GM12878 (cell line): ENCODE measurements around the gene ALAD. TPM values are rescaled to one million over a fixed set of nuclear protein-coding genes. Genes with fewer than 3 reads are reported as not detected.
A peak's percentile ranks its signal among the peaks of the same experiment; 100 is the strongest.

ENCODE experiments used
- ATAC-seq: fragments of 200-7000 bp; cut with Tn5 transposase; 3 replicates; pipeline ENCODE4 v1.9.1; 2020; ENCODE audit warnings: mild to moderate bottlenecking, moderate library complexity
- BruUV-seq: library from RNA; stranded (reverse); fragments of 400-500 nt; replicated peaks from 2 replicates; lab custom pipeline; 2021; lab: Mats Ljungman, UMichigan
- CTCF ChIA-PET: fragments of 300-600 bp; sonication (Branson Sonifier 250); formaldehyde crosslinking; extraction: SDS; loops from one replicate; lab custom pipeline; 2021; ENCODE audit warnings: inconsistent platforms; lab: Yijun Ruan, JAX
- POLR2A ChIA-PET: fragments of 350-600 bp; formaldehyde crosslinking; extraction: SDS; loops from one replicate; lab custom pipeline; 2021; ENCODE audit warnings: inconsistent platforms; lab: Charles Lee
- RAD21 ChIA-PET: fragments of 300-600 bp; sonication (Branson Sonifier 250); formaldehyde crosslinking; loops from one replicate; lab custom pipeline; 2023; ENCODE audit warnings: antibody characterized with exemption; ENCODE audit not compliant: unreplicated experiment; lab: Charles Lee
- SMC1A ChIA-PET: fragments of 300-600 bp; sonication (Branson Sonifier 250); formaldehyde crosslinking; loops from one replicate; lab custom pipeline; 2023; ENCODE audit not compliant: unreplicated experiment, uncharacterized antibody; lab: Charles Lee
- DNase-seq: peaks from one replicate; pipeline ENCODE4 v3.0.0-alpha.2; 2011; ENCODE audit warnings: low read depth, low spot score
- FAIRE-seq: peaks from 3 replicates; lab custom pipeline; 2011; peaks lifted over from hg19 to GRCh38; lab: Jason Lieb, UNC
- H2AFZ ChIP-seq: 2 replicates; pipeline ENCODE4 v1.6.0; 2011; ENCODE audit warnings: low read depth, low read length, control low read depth; ENCODE audit not compliant: control insufficient read depth
- H3K27ac ChIP-seq: 2 replicates; pipeline ENCODE4 v1.5.1; 2011; ENCODE audit warnings: control low read depth; ENCODE audit not compliant: control insufficient read depth, insufficient read depth
- H3K27me3 ChIP-seq, 2 experiments: replicated peaks in 1 of 2; 2 replicates each; pipeline versions ENCODE4 v1.6.0 to v1.6.1; 2011; ENCODE audit warnings: low read length in 1 of 2; ENCODE audit not compliant: control insufficient read depth in 2 of 2, insufficient read depth in 2 of 2
- H3K36me3 ChIP-seq, 2 experiments: 2 replicates each; pipeline ENCODE4 v1.5.1; 2011; ENCODE audit warnings: low read length in 1 of 2; ENCODE audit not compliant: control insufficient read depth in 2 of 2, insufficient read depth in 2 of 2
- H3K4me1 ChIP-seq: 2 replicates; pipeline ENCODE4 v1.6.1; 2011; ENCODE audit warnings: mild to moderate bottlenecking, low read length, moderate library complexity, mixed read lengths; ENCODE audit not compliant: control insufficient read depth, insufficient read depth
- H3K4me2 ChIP-seq: 2 replicates; pipeline ENCODE4 v1.6.0; 2011; ENCODE audit warnings: control low read depth; ENCODE audit not compliant: control insufficient read depth, insufficient read depth
- H3K4me3 ChIP-seq: fragments of 200-600 bp; sonication (generic); 2 replicates; pipeline ENCODE4 v1.5.1; 2016
- H3K79me2 ChIP-seq: 2 replicates; pipeline ENCODE4 v1.6.0; 2011; ENCODE audit warnings: low read length; ENCODE audit not compliant: control insufficient read depth, insufficient read depth
- H3K9ac ChIP-seq: 2 replicates; pipeline ENCODE4 v1.8.0; 2011; ENCODE audit warnings: low read length, control low read depth, mixed read lengths; ENCODE audit not compliant: control insufficient read depth, insufficient read depth
- H3K9me3 ChIP-seq: replicated peaks from 3 replicates; pipeline ENCODE4 v1.5.1; 2011; ENCODE audit warnings: mild to moderate bottlenecking, low read length; ENCODE audit not compliant: control insufficient read depth, insufficient read depth
- H4K20me1 ChIP-seq: 2 replicates; pipeline ENCODE4 v1.6.0; 2011; ENCODE audit not compliant: control insufficient read depth, insufficient read depth
- BACH1 ChIP-seq: fragments of 450-650 bp; IDR thresholded peaks from 2 replicates; pipeline ENCODE4 v1.6.1; 2017; ENCODE audit warnings: mild to moderate bottlenecking, borderline replicate concordance
- HCFC1 ChIP-seq: fragments of 150-350 bp; IDR thresholded peaks from 2 replicates; pipeline ENCODE4 v1.6.1; 2014; ENCODE audit warnings: low read length
- HDAC2 ChIP-seq: fragments of 200-600 bp; sonication (generic); IDR thresholded peaks from 2 replicates; pipeline ENCODE4 v1.6.1; 2017
- IKZF1 ChIP-seq: fragments of 450-650 bp; conservative IDR thresholded peaks from 2 replicates; pipeline ENCODE4 v1.6.1; 2017; ENCODE audit warnings: antibody characterized with exemption, mild to moderate bottlenecking
- NRF1 ChIP-seq: conservative IDR thresholded peaks from 2 replicates; pipeline ENCODE4 v1.6.1; 2011; ENCODE audit warnings: mild to moderate bottlenecking, low read depth, low read length, improper control_type of control experiment
- POLR2AphosphoS5 ChIP-seq: IDR thresholded peaks from 2 replicates; pipeline ENCODE4 v1.6.1; 2011; ENCODE audit warnings: mild to moderate bottlenecking, low read length, inconsistent platforms
- RELA ChIP-seq: fragments of 450-650 bp; IDR thresholded peaks from 2 replicates; pipeline ENCODE4 v1.8.0; 2014; ENCODE audit warnings: borderline replicate concordance; ENCODE audit not compliant: partially characterized antibody
- SPI1 ChIP-seq: IDR thresholded peaks from 2 replicates; pipeline ENCODE4 v1.6.1; 2011; ENCODE audit warnings: low read depth, mild to moderate bottlenecking, low read length, moderate library complexity, borderline replicate concordance; ENCODE audit not compliant: insufficient read depth
- TARDBP ChIP-seq: IDR thresholded peaks from 2 replicates; pipeline ENCODE4 v1.6.1; 2016; ENCODE audit warnings: borderline replicate concordance
- WRNIP1 ChIP-seq: IDR thresholded peaks from 2 replicates; pipeline ENCODE4 v1.6.1; 2011; ENCODE audit warnings: low read depth, low read length, improper control_type of control experiment, borderline replicate concordance
- ZNF384 ChIP-seq: IDR thresholded peaks from 2 replicates; pipeline ENCODE4 v1.6.1; 2012; ENCODE audit warnings: low read depth, mild to moderate bottlenecking, low read length, improper control_type of control experiment, borderline replicate concordance
- WGBS: methylation state at CpG from one replicate; pipeline ENCODE4 v1.1.6; 2016; ENCODE audit warnings: low lambda C conversion rate; ENCODE audit not compliant: insufficient replicate concordance, insufficient coverage; ENCODE audit errors: missing lambda C conversion rate; 5-methylcytosine and 5-hydroxymethylcytosine counted together
- in situ Hi-C: fragments of 300-500 bp; cut with MboI; formaldehyde crosslinking; loops from 9 replicates; pipeline ENCODE4 v1.14.3; 2018; ENCODE audit warnings: mixed read lengths
- intact Hi-C: fragments of 100-400 bp; cut with micrococcal nuclease; formaldehyde crosslinking; loops from one replicate; pipeline ENCODE4 v1.14.2; 2022; ENCODE audit not compliant: unreplicated experiment
- polyA plus RNA-seq, 11 experiments: library from polyadenylated mRNA; depleted of rRNA in 4 of 11; unstranded in 6 of 11; stranded (reverse) in 5 of 11; fragments of >200 nt; fragmentation: Nextera tagmentation in 4 of 11; fragmentation: Illumina TruSeq in 1 of 11; extraction: Ambion mirVana in 4 of 11; extraction: Trizol in 1 of 11; gene quantifications; 1 replicate in 1 of 11; 2 replicates in 10 of 11; pipeline versions ENCODE4 v1.2.1 to v1.2.3, GENCODE V29; 2011 to 2016; ENCODE audit warnings: inconsistent platforms in 2 of 11, missing spikeins in 2 of 11, low read depth in 1 of 11
- total RNA-seq, 4 experiments: library from RNA; depleted of rRNA in 3 of 4; stranded (reverse); fragments of >200 nt in 3 of 4; fragmentation: Illumina TruSeq in 1 of 4; extraction: Trizol in 1 of 4; gene quantifications; 2 replicates each; pipeline versions ENCODE4 v1.2.1 to v1.2.3, GENCODE V29; 2013 to 2021
- TF ChIP-seq, protein P1 (sequence below): fragments of 450-650 bp; IDR thresholded peaks from 2 replicates; pipeline ENCODE4 v1.6.1; 2017; ENCODE audit warnings: mild to moderate bottlenecking, low read depth, inconsistent platforms; ENCODE audit not compliant: poor library complexity, severe bottlenecking
- TF ChIP-seq, protein P2 (sequence below): fragments of 450-650 bp; IDR thresholded peaks from 2 replicates; pipeline ENCODE4 v1.6.1; 2016; ENCODE audit warnings: mild to moderate bottlenecking
- TF ChIP-seq, protein P3 (sequence below): fragments of 150-350 bp; IDR thresholded peaks from 2 replicates; pipeline ENCODE4 v1.6.1; 2016; ENCODE audit warnings: low read depth, low read length

Gene ALAD
- total and polyA plus RNA-seq, 10 of the 15 experiments (the other 5 are each of a cell fraction or from before 2014, with no cell fraction given) = 2.4 to 21.6 (median 12.9) TPM

DNA sequence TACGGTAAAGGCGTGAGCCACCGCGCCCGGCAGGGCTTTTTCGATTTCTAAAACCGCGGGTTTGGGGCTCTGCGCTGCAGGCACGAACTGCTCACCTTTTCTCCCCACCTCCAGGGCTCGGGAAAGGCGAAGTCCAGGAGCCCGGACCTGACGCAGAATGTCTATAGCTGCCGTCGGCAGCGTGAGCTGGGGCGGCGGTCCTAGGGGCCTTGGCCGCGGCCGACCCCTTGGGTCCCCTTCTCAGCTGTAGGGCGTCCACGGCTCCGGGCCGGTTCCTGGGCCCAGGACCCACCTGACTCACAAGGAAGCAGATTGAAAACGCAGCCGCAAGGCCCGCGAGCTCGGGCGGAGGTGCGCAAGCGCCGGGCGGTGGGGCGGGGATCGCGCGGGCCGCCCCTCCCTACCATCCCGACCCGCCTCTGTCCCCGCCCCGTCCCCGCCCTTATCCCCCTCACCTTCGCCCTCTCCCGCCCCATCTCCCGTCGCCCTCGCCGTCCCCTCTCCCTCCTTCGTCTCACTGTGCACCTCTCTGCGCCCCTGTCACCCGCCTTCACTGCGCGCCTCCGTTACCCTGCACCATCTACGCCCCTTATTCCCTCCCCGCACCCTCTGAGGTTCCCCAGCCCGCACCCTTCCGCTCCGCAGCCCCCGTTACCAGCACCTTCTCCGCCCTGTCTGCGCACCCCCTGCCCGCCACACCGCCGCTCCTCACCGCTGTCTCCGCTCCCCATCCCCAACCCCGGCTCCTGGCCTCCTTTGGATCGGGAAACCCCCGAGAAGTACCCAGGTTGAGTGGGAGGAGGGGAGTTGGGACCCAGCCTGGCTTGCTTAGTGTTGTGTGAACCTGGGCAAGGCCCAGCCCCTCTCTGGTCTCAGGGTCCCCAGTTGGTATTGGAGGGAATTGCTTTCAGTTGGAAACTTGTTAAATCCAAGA lies 24.2 kb downstream of the ALAD start, which contains the start of gene HDHD3:
HDHD3 (minus strand) TSS at position 353 of the 934 bp plus-strand sequence. CDS start 2,632 bp downstream, outside the sequence.
- in situ Hi-C loops (no loop called here), intact Hi-C loops (loop anchor here (2.0 kb wide), 1 partner anchor 24 kb away; the partner anchor contains the start of gene ALAD)
- H3K27me3 ChIP-seq = no peaks in the 10 kb centered on the region
- peak within 1 kb of the TSS; percentile 79 for H3K4me2 ChIP-seq
- peaks cover 5% of the 10 kb centered on the region for H3K79me2 ChIP-seq
- RAD21 ChIA-PET = interaction anchor here (0.9 to 2.0 kb wide), 3 partner anchors 24 to 102 kb away, joined by 3 to 6 read pairs (median 3); partner anchors contain the start of genes ALAD and CDC26
- CTCF ChIA-PET = interaction anchor here (0.6 to 1.2 kb wide), 4 partner anchors 9 to 215 kb away, joined by 3 to 4 read pairs (median 3); no protein-coding TSS in a partner anchor
- H3K9ac ChIP-seq = peak within 1 kb of the TSS; percentile 92
- H3K4me1 ChIP-seq = peaks cover 26% of the 10 kb centered on the region
- POLR2A ChIA-PET = interaction anchor here (0.7 to 3.4 kb wide), 4 partner anchors 12 to 38 kb away, joined by 3 to 12 read pairs (median 5); partner anchors contain the start of gene ALAD
- peaks cover 5 to 7% of the 10 kb centered on the region in 2 experiments for H3K36me3 ChIP-seq
- FAIRE-seq (peak; percentile 52), DNase-seq (peak; percentile 40), ATAC-seq (peak; percentile 93)
- SMC1A ChIA-PET = interaction anchor here (0.9 to 1.6 kb wide), 2 partner anchors 10 to 22 kb away, joined by 3 read pairs; no protein-coding TSS in a partner anchor
- H4K20me1 ChIP-seq = no peaks in the 10 kb centered on the region
- peak within 1 kb of the TSS; percentile 77 for H3K4me3 ChIP-seq
- no TSS peak for BruUV-seq
- WGBS = 6% methylated on average over 33 of the region's 74 CpGs
- no peaks in the 10 kb centered on the region for H3K9me3 ChIP-seq
- H2AFZ ChIP-seq = peak within 1 kb of the TSS; percentile 90
- H3K27ac ChIP-seq = peak within 1 kb of the TSS; percentile 74; the same call in 1 of the 2 replicates
- no peak for TF ChIP-seq HCFC1
- TF ChIP-seq WRNIP1 = no peak
- TF ChIP-seq TARDBP = no peak
- TF ChIP-seq, protein P1, sequence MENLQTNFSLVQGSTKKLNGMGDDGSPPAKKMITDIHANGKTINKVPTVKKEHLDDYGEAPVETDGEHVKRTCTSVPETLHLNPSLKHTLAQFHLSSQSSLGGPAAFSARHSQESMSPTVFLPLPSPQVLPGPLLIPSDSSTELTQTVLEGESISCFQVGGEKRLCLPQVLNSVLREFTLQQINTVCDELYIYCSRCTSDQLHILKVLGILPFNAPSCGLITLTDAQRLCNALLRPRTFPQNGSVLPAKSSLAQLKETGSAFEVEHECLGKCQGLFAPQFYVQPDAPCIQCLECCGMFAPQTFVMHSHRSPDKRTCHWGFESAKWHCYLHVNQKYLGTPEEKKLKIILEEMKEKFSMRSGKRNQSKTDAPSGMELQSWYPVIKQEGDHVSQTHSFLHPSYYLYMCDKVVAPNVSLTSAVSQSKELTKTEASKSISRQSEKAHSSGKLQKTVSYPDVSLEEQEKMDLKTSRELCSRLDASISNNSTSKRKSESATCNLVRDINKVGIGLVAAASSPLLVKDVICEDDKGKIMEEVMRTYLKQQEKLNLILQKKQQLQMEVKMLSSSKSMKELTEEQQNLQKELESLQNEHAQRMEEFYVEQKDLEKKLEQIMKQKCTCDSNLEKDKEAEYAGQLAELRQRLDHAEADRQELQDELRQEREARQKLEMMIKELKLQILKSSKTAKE = no peak
- TF ChIP-seq, protein P2, sequence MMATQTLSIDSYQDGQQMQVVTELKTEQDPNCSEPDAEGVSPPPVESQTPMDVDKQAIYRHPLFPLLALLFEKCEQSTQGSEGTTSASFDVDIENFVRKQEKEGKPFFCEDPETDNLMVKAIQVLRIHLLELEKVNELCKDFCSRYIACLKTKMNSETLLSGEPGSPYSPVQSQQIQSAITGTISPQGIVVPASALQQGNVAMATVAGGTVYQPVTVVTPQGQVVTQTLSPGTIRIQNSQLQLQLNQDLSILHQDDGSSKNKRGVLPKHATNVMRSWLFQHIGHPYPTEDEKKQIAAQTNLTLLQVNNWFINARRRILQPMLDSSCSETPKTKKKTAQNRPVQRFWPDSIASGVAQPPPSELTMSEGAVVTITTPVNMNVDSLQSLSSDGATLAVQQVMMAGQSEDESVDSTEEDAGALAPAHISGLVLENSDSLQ = no peak
- TF ChIP-seq, protein P3, sequence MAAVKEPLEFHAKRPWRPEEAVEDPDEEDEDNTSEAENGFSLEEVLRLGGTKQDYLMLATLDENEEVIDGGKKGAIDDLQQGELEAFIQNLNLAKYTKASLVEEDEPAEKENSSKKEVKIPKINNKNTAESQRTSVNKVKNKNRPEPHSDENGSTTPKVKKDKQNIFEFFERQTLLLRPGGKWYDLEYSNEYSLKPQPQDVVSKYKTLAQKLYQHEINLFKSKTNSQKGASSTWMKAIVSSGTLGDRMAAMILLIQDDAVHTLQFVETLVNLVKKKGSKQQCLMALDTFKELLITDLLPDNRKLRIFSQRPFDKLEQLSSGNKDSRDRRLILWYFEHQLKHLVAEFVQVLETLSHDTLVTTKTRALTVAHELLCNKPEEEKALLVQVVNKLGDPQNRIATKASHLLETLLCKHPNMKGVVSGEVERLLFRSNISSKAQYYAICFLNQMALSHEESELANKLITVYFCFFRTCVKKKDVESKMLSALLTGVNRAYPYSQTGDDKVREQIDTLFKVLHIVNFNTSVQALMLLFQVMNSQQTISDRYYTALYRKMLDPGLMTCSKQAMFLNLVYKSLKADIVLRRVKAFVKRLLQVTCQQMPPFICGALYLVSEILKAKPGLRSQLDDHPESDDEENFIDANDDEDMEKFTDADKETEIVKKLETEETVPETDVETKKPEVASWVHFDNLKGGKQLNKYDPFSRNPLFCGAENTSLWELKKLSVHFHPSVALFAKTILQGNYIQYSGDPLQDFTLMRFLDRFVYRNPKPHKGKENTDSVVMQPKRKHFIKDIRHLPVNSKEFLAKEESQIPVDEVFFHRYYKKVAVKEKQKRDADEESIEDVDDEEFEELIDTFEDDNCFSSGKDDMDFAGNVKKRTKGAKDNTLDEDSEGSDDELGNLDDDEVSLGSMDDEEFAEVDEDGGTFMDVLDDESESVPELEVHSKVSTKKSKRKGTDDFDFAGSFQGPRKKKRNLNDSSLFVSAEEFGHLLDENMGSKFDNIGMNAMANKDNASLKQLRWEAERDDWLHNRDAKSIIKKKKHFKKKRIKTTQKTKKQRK = no peak
- no peak for TF ChIP-seq ZNF384
- TF ChIP-seq RELA = no peak
- TF ChIP-seq IKZF1 = peak; percentile 75
- TF ChIP-seq SPI1 = no peak
- TF ChIP-seq HDAC2 = no peak
- TF ChIP-seq BACH1 = no peak
- TF ChIP-seq NRF1 = peak; percentile 83
- TF ChIP-seq POLR2AphosphoS5 = peak; percentile 75
